HG02610 (cell line): Measurements from ENCODE around the gene RHBDL3.

ENCODE experiments used
- ATAC-seq: cut with Tn5 transposase; IDR thresholded peaks from one replicate; pipeline ENCODE4 v1.9.1; 2021; ENCODE audit warnings: mild to moderate bottlenecking, moderate library complexity; ENCODE audit not compliant: unreplicated experiment

RHBDL3 gene

GRCh38 chr17:32356378-32356743 is 90.7 kb downstream of the RHBDL3 start:
- no peak for ATAC-seq

- no peak for ATAC-seq
Measured at GRCh38 chr17:32356750-32357149, 91.1 kb downstream of the RHBDL3 start.

GRCh38 chr17:32357615-32358014 is 92.0 kb downstream of the RHBDL3 start:
- no peak for ATAC-seq

GRCh38 chr17:32361270-32361669 is 95.6 kb downstream of the RHBDL3 start:
- no peak for ATAC-seq

- no peak for ATAC-seq
Measured at GRCh38 chr17:32370426-32370825, 104.8 kb downstream of the RHBDL3 start.
